Nephron (organoid): ENCODE results near the gene NOTCH3.

Experiments
- H3K27ac Mint-ChIP-seq, 3 experiments: 2 replicates each; pipeline ENCODE4 v1.8.0; 2020; ENCODE audit warnings: mixed read lengths in 3 of 3, mild to moderate bottlenecking in 2 of 3, moderate library complexity in 1 of 3
- H3K27me3 Mint-ChIP-seq: 2 replicates; pipeline ENCODE4 v1.8.0; 2021; ENCODE audit warnings: low read depth, mild to moderate bottlenecking, moderate library complexity, mixed read lengths
- H3K36me3 Mint-ChIP-seq: 2 replicates; pipeline ENCODE4 v1.8.0; 2020; ENCODE audit warnings: low read depth, mixed read lengths
- H3K4me1 Mint-ChIP-seq: 2 replicates; pipeline ENCODE4 v1.8.0; 2020; ENCODE audit warnings: mixed read lengths
- H3K4me3 Mint-ChIP-seq, 3 experiments: 2 replicates each; pipeline ENCODE4 v1.8.0; 2020; ENCODE audit warnings: mild to moderate bottlenecking in 3 of 3, mixed read lengths in 3 of 3, moderate library complexity in 2 of 3
- H3K9me3 Mint-ChIP-seq: 2 replicates; pipeline ENCODE4 v1.8.0; 2020; ENCODE audit warnings: mixed read lengths
- CTCF ChIP-seq, 3 experiments: fragments of 200-600 bp; sonication (generic); IDR thresholded peaks; one replicate each; pipeline ENCODE4 v1.5.0; 2021; ENCODE audit warnings: antibody characterized with exemption in 3 of 3; ENCODE audit not compliant: unreplicated experiment in 3 of 3

Gene NOTCH3

DNA sequence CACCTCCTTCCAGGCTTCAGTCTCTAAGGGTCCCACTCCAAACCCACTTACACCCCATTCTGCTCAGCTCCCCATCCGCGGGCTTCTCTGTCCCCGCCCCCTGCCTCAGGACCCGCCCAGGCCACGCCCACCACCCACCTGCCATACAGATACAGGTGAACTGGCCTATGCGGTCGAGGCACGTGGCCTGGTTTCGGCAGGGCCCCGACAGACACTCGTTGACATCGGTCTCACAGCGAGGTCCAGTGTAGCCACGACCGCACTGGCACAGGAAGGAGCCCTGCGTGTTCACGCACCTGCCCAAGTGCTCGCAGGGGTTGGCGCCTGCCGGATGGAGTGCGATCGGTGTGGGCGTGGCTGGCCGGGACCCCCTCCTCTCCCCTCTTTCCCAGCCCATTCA, 11.9 kb downstream of the NOTCH3 start:
- H3K4me3 Mint-ChIP-seq, result no peak overlapping the region
- peaks cover 4% of the 10 kb centered on the region for H3K27me3 Mint-ChIP-seq
- peaks cover 81% of the 10 kb centered on the region for H3K36me3 Mint-ChIP-seq
- no peak overlapping the region for H3K27ac Mint-ChIP-seq
- no peak for TF ChIP-seq CTCF (IDR thresholded peaks at IDR 0.05; ENCODE audit: unreplicated experiment in 3 of 3)
- H3K9me3 Mint-ChIP-seq, result no peaks in the 10 kb centered on the region
- no peaks in the 10 kb centered on the region for H3K4me1 Mint-ChIP-seq

GRCh38 chr19:15187026-15188007, 13.5 kb downstream of the NOTCH3 start:
- Mint-ChIP-seq H3K27me3 (peaks cover 4% of the 10 kb centered on the region), H3K4me1 (no peaks in the 10 kb centered on the region), H3K9me3 (no peaks in the 10 kb centered on the region), H3K27ac (no peak overlapping the region), H3K4me3 (no peak overlapping the region), H3K36me3 (peaks cover 78% of the 10 kb centered on the region)
- no peak for TF ChIP-seq CTCF (IDR thresholded peaks at IDR 0.05; ENCODE audit: unreplicated experiment in 3 of 3)

- H3K36me3 Mint-ChIP-seq, result peaks cover 73% of the 10 kb centered on the region
- H3K4me3 Mint-ChIP-seq, result no peak overlapping the region
- H3K9me3 Mint-ChIP-seq, result no peaks in the 10 kb centered on the region
- peaks cover under 1% of the 10 kb centered on the region for H3K27me3 Mint-ChIP-seq
- no peaks in the 10 kb centered on the region for H3K4me1 Mint-ChIP-seq
- H3K27ac Mint-ChIP-seq, result no peak overlapping the region
- TF ChIP-seq CTCF (IDR thresholded peaks at IDR 0.05; ENCODE audit: unreplicated experiment in 3 of 3), result no peak
Observed at GRCh38 chr19:15185188-15185587, 15.6 kb downstream of the NOTCH3 start.

DNA sequence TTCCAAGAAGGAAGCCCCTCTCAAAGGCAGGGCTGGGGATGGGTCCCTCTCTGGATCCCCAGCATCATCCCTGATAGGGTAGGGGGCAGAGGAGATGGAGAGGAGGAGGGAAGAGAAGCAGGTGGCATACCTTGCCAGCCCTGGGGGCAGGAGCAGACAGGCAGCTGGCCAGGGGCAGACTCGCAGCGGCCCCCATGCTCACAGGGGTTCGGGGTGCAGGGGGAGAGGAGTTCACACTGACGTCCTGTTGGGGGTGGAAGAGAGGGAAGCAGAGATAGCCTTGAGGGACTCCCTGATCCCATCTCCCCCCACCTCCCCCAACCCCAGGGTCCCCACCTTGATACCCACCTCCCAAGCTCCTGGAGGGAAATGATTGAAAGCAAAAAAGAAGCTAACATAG, 16.0 kb downstream of the NOTCH3 start:
- H3K4me1 Mint-ChIP-seq, result no peaks in the 10 kb centered on the region
- H3K4me3 Mint-ChIP-seq, result no peak overlapping the region
- peaks cover 73% of the 10 kb centered on the region for H3K36me3 Mint-ChIP-seq
- peaks cover 3% of the 10 kb centered on the region for H3K27me3 Mint-ChIP-seq
- no peak overlapping the region for H3K27ac Mint-ChIP-seq
- TF ChIP-seq CTCF (IDR thresholded peaks at IDR 0.05; ENCODE audit: unreplicated experiment in 3 of 3), result no peak
- no peaks in the 10 kb centered on the region for H3K9me3 Mint-ChIP-seq

GRCh38 chr19:15181394-15181793, 19.4 kb downstream of the NOTCH3 start:
- TF ChIP-seq CTCF (IDR thresholded peaks at IDR 0.05; ENCODE audit: unreplicated experiment in 3 of 3), result no peak
- Mint-ChIP-seq H3K27me3 (peaks cover 4% of the 10 kb centered on the region), H3K4me3 (no peak overlapping the region), H3K9me3 (no peaks in the 10 kb centered on the region), H3K4me1 (peaks cover 5% of the 10 kb centered on the region), H3K36me3 (peaks cover 60% of the 10 kb centered on the region), H3K27ac (no peak overlapping the region)
